ENCODE data around the gene ANXA10.
"Not testable (repeated sequence)": the region's sequence is repeated elsewhere in the genome, so short reads cannot be mapped to it uniquely, and the experiment has no call there.

ANXA10 gene

GRCh38 chr4:168101026-168101425 lies 8.7 kb downstream of the ANXA10 start:
- H3F3A ChIP-seq (ENCODE audit: insufficient read depth, low read length), result no peaks in the 10 kb centered on the region
- no peak overlapping the region for H2AFZ ChIP-seq (ENCODE audit: low read length)
- H3K27ac ChIP-seq (ENCODE audit: low read depth, low read length, poor library complexity, severe bottlenecking), result no peak overlapping the region
- H3K36me3 ChIP-seq (ENCODE audit: insufficient read depth, low read length), result no peaks in the 10 kb centered on the region
- H3K9ac ChIP-seq (ENCODE audit: low read length), result no peak overlapping the region
- TF ChIP-seq EZH2 (IDR thresholded peaks at IDR 0.05; ENCODE audit: borderline replicate concordance, low read length) (no peak), CTCF (IDR thresholded peaks at IDR 0.05; ENCODE audit: low read length) (no peak)
- no peaks in the 10 kb centered on the region for H3K27me3 ChIP-seq (ENCODE audit: insufficient read depth, low read length)
- H3K9me3 ChIP-seq (ENCODE audit: low read length), result no peaks in the 10 kb centered on the region
- H3K4me2 ChIP-seq (ENCODE audit: low read length), result no peak overlapping the region
- no peaks in the 10 kb centered on the region for H3K9me2 ChIP-seq (ENCODE audit: low read depth, low read length)
- H3K4me3 ChIP-seq (ENCODE audit: low read depth, low read length, poor library complexity, severe bottlenecking), result no peak overlapping the region
- H3K4me1 ChIP-seq (ENCODE audit: insufficient read depth, low read length, severe bottlenecking), result no peaks in the 10 kb centered on the region
- H3K79me2 ChIP-seq (ENCODE audit: insufficient read depth, low read length), result no peaks in the 10 kb centered on the region
- no peaks in the 10 kb centered on the region for H4K20me1 ChIP-seq (ENCODE audit: insufficient read depth, low read length)

- H3K4me2 ChIP-seq (ENCODE audit: low read length), result no peak overlapping the region
- no peak for TF ChIP-seq CTCF (IDR thresholded peaks at IDR 0.05; ENCODE audit: low read length)
- TF ChIP-seq EZH2 (IDR thresholded peaks at IDR 0.05; ENCODE audit: borderline replicate concordance, low read length), result no peak
- H4K20me1 ChIP-seq (ENCODE audit: insufficient read depth, low read length), result no peaks in the 10 kb centered on the region
- H3K9me3 ChIP-seq (ENCODE audit: low read length), result no peaks in the 10 kb centered on the region
- H3K9ac ChIP-seq (ENCODE audit: low read length), result no peak overlapping the region
- no peaks in the 10 kb centered on the region for H3K36me3 ChIP-seq (ENCODE audit: insufficient read depth, low read length)
- no peaks in the 10 kb centered on the region for H3K9me2 ChIP-seq (ENCODE audit: low read depth, low read length)
- no peaks in the 10 kb centered on the region for H3K27me3 ChIP-seq (ENCODE audit: insufficient read depth, low read length)
- H3F3A ChIP-seq (ENCODE audit: insufficient read depth, low read length), result no peaks in the 10 kb centered on the region
- H3K27ac ChIP-seq (ENCODE audit: low read depth, low read length, poor library complexity, severe bottlenecking), result no peak overlapping the region
- H3K79me2 ChIP-seq (ENCODE audit: insufficient read depth, low read length), result no peaks in the 10 kb centered on the region
- H3K4me1 ChIP-seq (ENCODE audit: insufficient read depth, low read length, severe bottlenecking), result no peaks in the 10 kb centered on the region
- H3K4me3 ChIP-seq (ENCODE audit: low read depth, low read length, poor library complexity, severe bottlenecking), result no peak overlapping the region
- no peak overlapping the region for H2AFZ ChIP-seq (ENCODE audit: low read length)
Measured at GRCh38 chr4:168102403-168102802, 10.1 kb downstream of the ANXA10 start.

- Histone ChIP-seq H3K27me3 (ENCODE audit: insufficient read depth, low read length) (no peaks in the 10 kb centered on the region), H3F3A (ENCODE audit: insufficient read depth, low read length) (no peaks in the 10 kb centered on the region), H2AFZ (ENCODE audit: low read length) (no peak overlapping the region), H3K9me3 (ENCODE audit: low read length) (no peaks in the 10 kb centered on the region), H3K9me2 (ENCODE audit: low read depth, low read length) (no peaks in the 10 kb centered on the region), H4K20me1 (ENCODE audit: insufficient read depth, low read length) (no peaks in the 10 kb centered on the region), H3K27ac (ENCODE audit: low read depth, low read length, poor library complexity, severe bottlenecking) (no peak overlapping the region), H3K79me2 (ENCODE audit: insufficient read depth, low read length) (no peaks in the 10 kb centered on the region), H3K4me3 (ENCODE audit: low read depth, low read length, poor library complexity, severe bottlenecking) (no peak overlapping the region), H3K4me2 (ENCODE audit: low read length) (no peak overlapping the region), H3K9ac (ENCODE audit: low read length) (no peak overlapping the region), H3K36me3 (ENCODE audit: insufficient read depth, low read length) (no peaks in the 10 kb centered on the region), H3K4me1 (ENCODE audit: insufficient read depth, low read length, severe bottlenecking) (no peaks in the 10 kb centered on the region)
- no peak for TF ChIP-seq EZH2 (IDR thresholded peaks at IDR 0.05; ENCODE audit: borderline replicate concordance, low read length)
- TF ChIP-seq CTCF (IDR thresholded peaks at IDR 0.05; ENCODE audit: low read length), result no peak
Measured at GRCh38 chr4:168109527-168109926, 17.2 kb downstream of the ANXA10 start.

- not testable (repeated sequence) for H3K4me2 ChIP-seq (ENCODE audit: low read length); H3K36me3 ChIP-seq (ENCODE audit: insufficient read depth, low read length); H2AFZ ChIP-seq (ENCODE audit: low read length); H3K27me3 ChIP-seq (ENCODE audit: insufficient read depth, low read length); H3K9ac ChIP-seq (ENCODE audit: low read length); H3K79me2 ChIP-seq (ENCODE audit: insufficient read depth, low read length); H3K4me3 ChIP-seq (ENCODE audit: low read depth, low read length, poor library complexity, severe bottlenecking); H4K20me1 ChIP-seq (ENCODE audit: insufficient read depth, low read length); H3K27ac ChIP-seq (ENCODE audit: low read depth, low read length, poor library complexity, severe bottlenecking); H3K9me2 ChIP-seq (ENCODE audit: low read depth, low read length); H3K4me1 ChIP-seq (ENCODE audit: insufficient read depth, low read length, severe bottlenecking); H3F3A ChIP-seq (ENCODE audit: insufficient read depth, low read length); H3K9me3 ChIP-seq (ENCODE audit: low read length)
Measured at GRCh38 chr4:168113059-168113458, 20.7 kb downstream of the ANXA10 start.

Measured in OCI-LY1 (cell line).